Measurements from ENCODE around the gene GDI2. TPM values are rescaled to one million over a fixed set of nuclear protein-coding genes. Genes with fewer than 3 reads are reported as not detected.

The GDI2 gene
- total RNA-seq, 4 donors from 2014 or later = 186 to 294 (median 225) TPM

- peaks cover 2 to 78% of the 10 kb centered on the region in 2 donors for H3K36me3 ChIP-seq
- no peaks in the 10 kb centered on the region for H3K9me3 ChIP-seq
- ATAC-seq = no peak
- TF ChIP-seq CTCF (IDR thresholded peaks at IDR 0.05) (no peak), POLR2A (IDR thresholded peaks at IDR 0.05) (no peak), POLR2AphosphoS5 (IDR thresholded peaks at IDR 0.05) (no peak), EP300 (IDR thresholded peaks at IDR 0.05) (no peak)
- H3K27ac ChIP-seq = no peak overlapping the region
- H3K27me3 ChIP-seq = no peaks in the 10 kb centered on the region
- no peak overlapping the region for H3K4me3 ChIP-seq
- WGBS, 2 donors (ENCODE audit: low coverage in 1 of 2) = 81 to 85% methylated on average over 2 of the region's 2 CpGs
- H3K4me1 ChIP-seq = no peaks in the 10 kb centered on the region
These were observed 54.3 kb downstream of the GDI2 start for GRCh38 chr10:5758927-5759326.

GRCh38 chr10:5757766-5758517, 55.3 kb downstream of the GDI2 start:
- H3K4me3 ChIP-seq = no peak overlapping the region
- H3K27me3 ChIP-seq = no peaks in the 10 kb centered on the region
- TF ChIP-seq CTCF (IDR thresholded peaks at IDR 0.05) (no peak), POLR2A (IDR thresholded peaks at IDR 0.05) (no peak), POLR2AphosphoS5 (IDR thresholded peaks at IDR 0.05) (no peak), EP300 (IDR thresholded peaks at IDR 0.05) (no peak)
- WGBS, 2 donors (ENCODE audit: low coverage in 1 of 2) = 81 to 89% methylated on average over 3 of the region's 3 CpGs
- H3K36me3 ChIP-seq = peaks cover 2 to 75% of the 10 kb centered on the region in 2 donors
- no peaks in the 10 kb centered on the region for H3K4me1 ChIP-seq
- H3K27ac ChIP-seq = no peak overlapping the region
- no peaks in the 10 kb centered on the region for H3K9me3 ChIP-seq
- ATAC-seq = no peak

- ATAC-seq = no peak
- WGBS, 2 donors (ENCODE audit: low coverage in 1 of 2) = 78 to 80% methylated on average over 1 to 8 of the region's 17 CpGs
- Histone ChIP-seq H3K4me1 (no peaks in the 10 kb centered on the region), H3K36me3 (peaks cover 0 to 64% of the 10 kb centered on the region in 2 donors), H3K27me3 (no peaks in the 10 kb centered on the region), H3K4me3 (no peak overlapping the region), H3K27ac (no peak overlapping the region), H3K9me3 (no peaks in the 10 kb centered on the region)
- TF ChIP-seq EP300 (IDR thresholded peaks at IDR 0.05) = no peak
- TF ChIP-seq POLR2AphosphoS5 (IDR thresholded peaks at IDR 0.05) = no peak
- no peak for TF ChIP-seq CTCF (IDR thresholded peaks at IDR 0.05)
- TF ChIP-seq POLR2A (IDR thresholded peaks at IDR 0.05) = no peak
These were observed 60.8 kb downstream of the GDI2 start for GRCh38 chr10:5752301-5752871.

GRCh38 chr10:5751601-5752253, 61.5 kb downstream of the GDI2 start:
- TF ChIP-seq EP300 (IDR thresholded peaks at IDR 0.05) (no peak), POLR2A (IDR thresholded peaks at IDR 0.05) (no peak), CTCF (IDR thresholded peaks at IDR 0.05) (no peak), POLR2AphosphoS5 (IDR thresholded peaks at IDR 0.05) (no peak)
- Histone ChIP-seq H3K27ac (no peak overlapping the region), H3K9me3 (no peaks in the 10 kb centered on the region), H3K4me1 (no peaks in the 10 kb centered on the region), H3K4me3 (no peak overlapping the region), H3K27me3 (no peaks in the 10 kb centered on the region), H3K36me3 (peaks cover 0 to 64% of the 10 kb centered on the region in 2 donors)
- no peak for ATAC-seq
- 38 to 58% methylated on average over 4 to 6 of the region's 6 CpGs for WGBS, 2 donors (ENCODE audit: low coverage in 1 of 2)
